Ramos (cell line): ENCODE measurements around the gene IL36G.
"Not testable (repeated sequence)": the region's sequence is repeated elsewhere in the genome, so short reads cannot be mapped to it uniquely, and the experiment has no call there.

Source experiments
- in situ Hi-C: fragments of 300-500 bp; cut with MboI; formaldehyde crosslinking; loops from one replicate; pipeline ENCODE4 v1.14.3; 2022; ENCODE audit warnings: low sequenced_read_pairs; ENCODE audit not compliant: unreplicated experiment

The IL36G gene

DNA sequence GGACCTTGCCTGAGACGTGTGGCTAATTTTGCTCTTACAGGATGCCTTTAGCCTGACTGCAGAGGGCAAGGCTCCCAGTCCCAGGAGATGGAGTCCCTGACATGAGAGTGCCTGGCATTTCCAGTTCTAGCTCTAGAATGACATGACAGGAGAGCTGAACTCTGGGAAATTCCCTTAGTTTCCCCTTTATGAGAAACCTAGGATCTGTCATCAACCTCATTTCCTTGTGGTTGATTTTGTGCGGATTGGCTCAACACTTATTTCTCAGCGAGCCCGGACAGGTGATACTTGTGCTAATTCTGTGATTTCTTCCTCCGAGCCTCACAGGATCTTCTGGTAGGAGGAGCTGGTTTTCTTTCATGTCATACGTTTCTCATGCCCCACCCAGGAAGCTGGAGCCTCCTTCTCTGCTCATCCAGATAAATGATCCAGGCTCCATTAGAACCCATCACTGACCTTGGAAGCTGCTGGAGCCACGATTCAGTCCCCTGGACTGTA is at the start of gene IL36G:
IL36G (plus strand) TSS at position 448 of the 498 bp plus-strand sequence. CDS start 633 bp downstream, outside the sequence.
- in situ Hi-C loops = no loop called here

DNA sequence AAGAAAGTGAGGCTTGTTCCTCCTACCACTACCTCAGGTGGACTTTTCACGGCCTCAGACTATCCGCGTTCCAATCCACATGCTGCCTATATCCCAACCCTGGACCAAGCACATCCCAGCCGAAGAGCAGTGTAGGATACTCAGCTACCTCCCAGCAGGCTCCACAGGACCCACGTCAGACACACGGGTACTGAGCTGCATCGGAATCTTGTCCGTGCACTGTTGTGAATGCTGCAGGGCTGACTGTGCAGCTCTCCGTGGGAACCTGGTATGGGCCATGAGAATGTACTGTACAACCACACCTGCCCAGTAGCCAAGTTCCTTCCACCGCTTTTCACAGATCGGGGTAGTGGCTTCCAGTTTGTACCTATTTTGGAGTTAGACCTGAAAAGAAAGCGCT is 44.5 kb upstream of the IL36G start:
- in situ Hi-C loops = no loop called here

DNA sequence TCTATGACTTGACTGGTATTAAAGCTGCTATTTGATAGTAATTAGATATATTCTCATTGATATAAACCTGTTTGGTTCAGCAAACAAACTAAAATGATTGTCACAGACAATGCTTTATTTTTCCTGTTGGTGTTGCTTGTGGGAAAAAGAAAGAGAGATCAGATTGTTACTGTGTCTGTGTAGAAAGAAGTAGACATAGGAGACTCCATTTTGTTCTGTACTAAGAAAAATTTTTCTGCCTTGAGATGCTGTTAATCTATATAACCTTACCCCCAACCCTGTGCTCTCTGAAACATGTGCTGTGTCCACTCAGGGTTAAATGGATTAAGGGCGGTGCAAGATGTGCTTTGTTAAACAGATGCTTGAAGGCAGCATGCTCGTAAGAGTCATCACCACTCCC is 43.7 kb upstream of the IL36G start:
- in situ Hi-C loops = not testable (repeated sequence)

DNA sequence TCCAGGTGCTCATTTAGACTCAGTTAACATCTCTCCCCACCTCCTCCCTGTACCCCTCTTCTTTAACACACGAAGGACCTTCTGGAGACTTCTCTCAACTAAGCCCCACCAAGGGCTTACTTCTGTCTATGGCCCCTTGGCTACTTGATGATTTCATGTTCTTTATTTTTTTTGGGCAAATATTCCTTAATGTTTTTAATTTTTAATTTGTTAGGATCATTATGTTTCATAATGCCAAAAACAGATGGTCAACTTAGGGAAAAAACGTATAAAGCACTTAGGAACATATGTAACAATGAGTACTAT is 40.9 kb upstream of the IL36G start:
- in situ Hi-C loops = no loop called here

DNA sequence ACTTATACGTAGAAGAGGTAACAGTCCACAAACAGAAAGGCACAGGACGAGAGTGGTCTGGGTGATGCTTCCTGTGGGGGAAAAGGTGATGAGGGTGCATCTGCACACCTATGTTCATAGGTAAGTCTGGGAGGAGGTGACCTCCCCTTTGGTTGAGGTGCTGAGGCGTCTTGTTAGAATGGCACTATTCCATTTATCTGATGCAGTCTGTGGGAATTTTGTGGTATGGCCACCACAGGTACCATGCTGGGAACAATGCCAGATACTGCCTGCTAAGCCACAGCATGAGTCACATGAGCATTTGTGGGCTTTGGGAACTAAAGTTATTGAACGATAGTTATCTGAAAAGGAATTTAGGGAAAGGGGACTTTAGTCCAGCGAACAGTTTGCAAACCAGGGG is 38.9 kb upstream of the IL36G start:
- in situ Hi-C loops = no loop called here

DNA sequence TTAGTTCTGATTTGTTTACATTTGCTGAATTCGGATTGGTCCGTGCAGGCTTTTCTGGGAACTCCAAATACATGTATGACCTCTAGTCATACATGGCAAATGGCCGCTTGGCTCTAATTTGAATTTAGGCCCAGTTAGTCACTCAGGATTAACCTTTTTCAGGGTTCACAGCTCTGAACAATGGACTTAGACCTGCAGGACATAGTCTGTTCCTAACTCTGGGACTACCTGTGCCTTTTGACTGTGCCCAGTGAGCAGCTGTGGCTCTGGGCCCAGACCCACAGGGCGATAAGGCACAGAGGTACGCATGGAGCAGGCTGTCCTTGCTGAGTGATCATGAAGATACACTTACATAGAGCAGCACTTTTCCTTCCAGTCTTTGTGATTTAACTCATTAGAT is 38.4 kb upstream of the IL36G start:
- in situ Hi-C loops = no loop called here

DNA sequence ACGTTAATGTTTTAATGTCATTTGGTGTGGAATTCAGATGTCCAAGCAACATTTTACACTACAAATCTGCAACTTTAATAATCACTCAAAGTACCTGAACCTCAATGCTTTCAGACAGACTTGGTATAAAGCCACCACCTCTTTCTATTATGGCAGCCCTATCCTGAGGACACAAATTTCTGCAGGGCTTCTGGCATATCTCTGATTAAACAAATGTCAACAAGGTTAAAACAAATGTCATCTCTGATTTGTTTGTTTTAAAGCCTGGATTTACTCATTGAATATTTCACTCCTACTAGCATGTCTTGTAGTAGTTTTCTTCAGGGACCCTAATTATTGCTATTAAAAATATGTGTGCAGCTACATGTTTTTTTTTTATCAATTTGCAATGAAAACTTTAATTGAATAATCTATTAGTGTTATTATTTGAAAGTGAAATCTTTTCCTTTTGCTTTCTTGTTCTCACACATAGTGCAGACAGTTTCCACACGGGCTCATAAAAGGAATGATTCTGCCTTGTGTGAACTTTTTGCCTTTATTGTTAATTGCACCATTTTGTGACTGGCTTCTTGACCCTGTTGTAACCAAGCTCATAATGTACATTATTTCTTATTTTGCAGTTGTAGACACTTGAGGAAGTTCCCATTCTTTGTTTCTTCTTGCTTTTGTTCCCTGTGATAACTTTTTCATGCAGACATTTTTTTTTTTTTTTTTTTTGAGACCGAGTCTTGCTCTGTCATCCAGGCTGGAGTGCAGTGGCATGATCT is 36.8 kb upstream of the IL36G start:
- in situ Hi-C loops = no loop called here

DNA sequence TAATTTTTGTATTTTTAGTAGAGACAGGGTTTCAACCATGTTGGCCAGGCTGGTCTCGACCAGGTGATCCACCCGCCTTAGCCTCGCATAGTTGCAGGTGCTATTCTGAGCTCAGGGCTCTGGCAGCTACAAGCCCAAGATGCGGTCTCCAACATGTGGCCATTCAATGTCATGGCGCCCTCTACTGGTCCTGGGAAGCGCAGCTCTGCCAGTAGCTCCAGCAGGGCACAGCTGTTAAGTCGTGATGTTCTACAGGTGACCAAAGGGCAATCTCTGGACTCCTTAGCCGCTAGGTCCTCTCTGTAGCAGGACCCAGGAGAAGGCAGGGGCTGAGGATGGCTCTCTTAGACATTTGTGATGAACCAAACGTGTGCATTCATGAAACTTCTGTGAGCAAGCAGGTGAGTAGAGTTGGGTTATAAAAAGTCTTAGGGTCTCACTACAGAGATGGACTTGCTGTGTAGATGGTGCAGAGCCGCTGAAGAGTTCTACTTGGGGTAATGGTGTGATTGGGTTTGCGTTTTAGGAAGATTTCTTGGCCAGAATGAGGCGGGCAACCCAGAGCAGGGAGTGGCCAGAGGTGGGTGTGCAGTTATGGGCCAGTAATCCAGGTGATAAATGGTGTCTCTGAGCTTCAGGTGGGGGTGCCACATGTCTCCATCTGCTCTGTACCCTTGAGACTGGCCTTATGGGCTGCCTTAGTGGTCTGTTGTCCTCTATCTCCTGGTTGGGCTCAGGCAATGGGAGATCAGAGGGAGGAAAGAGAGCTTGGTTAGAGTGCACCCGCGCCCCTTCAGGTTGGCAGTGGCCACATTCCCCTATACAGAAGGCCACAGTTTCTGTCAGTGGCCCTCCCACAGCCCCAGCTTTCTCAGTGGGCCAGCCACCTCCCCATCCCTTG is 35.8 kb upstream of the IL36G start:
- in situ Hi-C loops = no loop called here

DNA sequence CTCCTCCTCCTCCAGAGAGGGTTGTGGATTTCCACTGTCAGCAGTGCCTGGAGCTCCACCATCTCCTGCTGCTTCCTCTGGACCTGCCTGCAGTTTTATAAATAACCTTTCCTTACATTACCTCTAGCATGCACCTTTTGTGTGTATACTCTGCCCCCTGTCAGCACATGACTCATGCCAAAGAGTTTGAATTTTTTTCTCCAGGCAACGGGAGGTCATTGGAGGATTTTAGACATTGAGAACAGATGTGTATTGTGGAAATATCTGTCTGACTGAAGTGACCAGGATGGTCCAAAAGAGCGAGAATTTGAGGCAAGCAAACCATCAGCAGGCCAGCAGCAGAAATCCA is 35.2 kb upstream of the IL36G start:
- in situ Hi-C loops = no loop called here

DNA sequence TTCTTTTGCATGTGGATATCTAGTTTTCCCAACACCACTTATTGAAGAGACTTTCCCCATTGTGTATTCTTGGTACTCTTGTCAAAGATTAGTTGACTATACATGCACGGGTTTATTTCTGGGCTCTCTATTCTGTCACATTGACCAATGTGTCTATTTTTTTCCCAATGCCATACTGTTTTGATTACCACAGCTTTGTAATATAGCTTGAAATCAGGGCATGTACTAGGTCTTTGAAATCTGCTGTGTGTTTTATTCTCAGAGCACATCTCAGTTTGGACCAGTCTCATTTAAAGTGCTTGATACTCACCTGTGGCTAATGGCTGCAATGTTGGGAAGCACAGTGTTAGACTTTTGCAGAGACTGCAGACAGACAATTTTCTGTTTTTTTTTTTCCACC is 32.8 kb upstream of the IL36G start:
- in situ Hi-C loops = no loop called here

DNA sequence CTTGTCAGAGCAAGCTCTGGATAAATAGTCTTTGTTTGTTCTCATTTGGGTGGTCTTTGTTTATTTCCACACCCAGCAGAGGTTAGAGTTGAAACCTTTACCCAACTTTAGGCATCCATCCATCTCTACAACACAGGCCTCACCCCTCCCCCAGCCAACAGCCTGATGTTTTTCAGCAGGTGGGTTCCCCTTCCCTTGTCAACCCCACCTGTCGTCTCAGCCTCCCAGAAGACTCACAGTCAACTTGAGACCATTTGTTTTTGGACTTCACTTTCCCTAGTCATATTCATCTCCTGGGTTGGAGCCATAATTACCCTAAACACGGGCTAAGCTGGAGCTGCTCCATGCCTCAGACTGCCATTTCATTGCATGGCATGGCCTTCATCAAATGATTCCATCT is 31.7 kb upstream of the IL36G start:
- in situ Hi-C loops = no loop called here

DNA sequence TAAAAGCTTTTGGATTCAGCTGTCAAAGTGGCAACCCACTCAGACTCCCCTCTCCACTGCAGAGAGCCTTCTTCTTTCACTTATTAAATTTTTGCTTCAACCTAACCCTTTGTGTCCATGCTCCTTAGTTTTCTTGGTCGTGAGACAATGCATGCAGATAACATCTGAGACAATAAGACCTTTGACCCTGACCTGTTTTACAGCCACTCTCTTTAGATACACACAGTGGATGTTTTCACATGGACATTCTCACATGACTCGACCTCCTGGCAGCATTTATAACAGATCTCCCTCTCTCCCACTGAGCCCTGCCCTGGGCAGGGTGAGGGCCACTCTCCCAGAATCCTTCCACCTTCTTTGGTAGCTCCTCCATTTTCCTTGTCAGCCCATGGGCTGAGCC is 30.4 kb upstream of the IL36G start:
- in situ Hi-C loops = no loop called here

DNA sequence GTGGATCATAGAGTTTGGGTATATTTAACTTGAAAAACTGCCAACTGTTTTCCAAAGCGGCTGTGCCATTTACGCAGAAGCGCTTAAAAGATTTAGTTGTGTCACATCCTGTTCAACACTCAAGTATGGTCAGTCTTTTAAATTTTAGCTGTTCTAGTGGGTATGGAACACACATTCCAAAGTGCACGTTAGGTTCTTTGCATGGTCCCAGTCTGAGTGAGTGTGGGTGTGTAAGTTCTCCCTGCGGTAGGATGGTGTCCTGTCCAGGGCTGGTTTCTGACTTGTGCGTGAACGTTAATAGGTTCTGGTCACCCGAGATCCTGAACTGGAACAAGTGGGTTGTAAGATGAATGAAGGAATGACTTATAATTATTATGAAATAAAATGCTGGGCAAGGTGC is 28.4 kb upstream of the IL36G start:
- in situ Hi-C loops = no loop called here

DNA sequence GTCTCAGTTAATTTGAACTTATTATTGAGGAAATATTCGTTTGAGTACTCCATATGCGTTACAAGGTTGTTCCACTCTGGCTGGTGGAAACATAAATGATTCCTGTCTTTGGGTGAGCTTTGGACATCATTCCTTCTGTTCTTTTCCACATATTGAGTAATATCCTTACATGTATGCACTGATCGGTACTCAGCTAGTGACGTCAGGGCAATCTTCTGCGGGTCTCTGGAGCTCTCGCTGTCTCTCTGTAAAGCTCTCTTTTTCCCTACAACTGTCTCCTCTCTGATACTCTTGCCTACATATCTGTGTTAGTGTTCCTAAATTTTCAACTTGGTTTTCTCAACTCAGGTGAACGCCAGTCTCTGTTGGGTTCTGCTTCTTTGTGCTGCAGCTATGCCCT is 23.4 kb upstream of the IL36G start:
- in situ Hi-C loops = loop anchor here (10.0 kb wide), 1 partner anchor 220 kb away; no protein-coding TSS in a partner anchor

DNA sequence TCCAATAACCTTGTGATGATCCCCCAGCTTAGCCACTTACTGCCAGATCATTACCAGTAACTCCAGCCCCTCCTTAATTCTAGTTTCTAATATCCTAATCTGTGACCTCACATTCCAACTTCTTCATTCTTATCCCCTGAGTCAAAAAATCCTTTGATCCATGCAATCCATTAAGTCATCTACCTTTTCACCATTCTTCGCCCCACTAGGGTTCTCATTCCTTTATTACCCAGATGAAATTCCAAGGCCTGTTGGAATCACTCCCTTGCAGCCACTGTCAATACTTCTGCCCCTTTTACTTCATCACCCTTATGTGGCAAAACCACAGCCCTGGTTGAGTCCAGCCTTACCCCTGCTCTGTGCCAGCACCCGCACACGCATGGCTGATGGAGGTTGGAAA is 20.3 kb upstream of the IL36G start:
- in situ Hi-C loops = loop anchor here (10.0 kb wide), 1 partner anchor 223 kb away; no protein-coding TSS in a partner anchor

DNA sequence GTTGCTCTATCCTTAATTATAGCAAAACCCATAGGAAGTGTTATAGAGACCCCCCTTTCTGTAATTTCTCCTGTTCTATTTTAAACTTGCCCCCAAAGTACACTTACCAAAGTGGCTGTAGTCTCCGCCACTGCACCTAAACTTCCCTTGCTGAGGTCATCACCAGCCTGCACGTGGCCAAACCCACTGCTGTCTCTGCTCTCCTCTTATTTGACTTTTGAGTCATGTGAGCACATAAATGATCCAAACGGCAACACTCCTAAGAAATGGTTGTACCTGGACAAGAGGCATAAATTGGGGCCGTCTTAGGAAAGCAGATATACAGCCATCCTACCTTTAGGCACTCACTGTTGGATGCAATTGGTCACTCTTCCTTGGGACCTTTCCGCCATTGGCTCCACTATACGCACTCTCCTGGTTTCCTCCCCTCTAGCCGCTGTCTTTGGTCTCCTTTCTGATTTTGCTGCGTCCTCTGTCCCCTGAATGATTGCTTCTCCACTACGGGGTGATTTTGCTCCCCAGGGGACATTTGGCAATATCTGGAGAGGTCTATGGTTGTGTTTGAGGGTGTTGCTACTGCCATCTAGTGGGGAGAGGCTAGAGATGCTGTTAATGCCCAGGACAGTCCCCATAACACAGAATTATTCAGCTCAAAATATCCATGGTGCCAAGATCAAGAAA is 19.2 kb upstream of the IL36G start:
- in situ Hi-C loops = loop anchor here (10.0 kb wide), 1 partner anchor 224 kb away; no protein-coding TSS in a partner anchor

DNA sequence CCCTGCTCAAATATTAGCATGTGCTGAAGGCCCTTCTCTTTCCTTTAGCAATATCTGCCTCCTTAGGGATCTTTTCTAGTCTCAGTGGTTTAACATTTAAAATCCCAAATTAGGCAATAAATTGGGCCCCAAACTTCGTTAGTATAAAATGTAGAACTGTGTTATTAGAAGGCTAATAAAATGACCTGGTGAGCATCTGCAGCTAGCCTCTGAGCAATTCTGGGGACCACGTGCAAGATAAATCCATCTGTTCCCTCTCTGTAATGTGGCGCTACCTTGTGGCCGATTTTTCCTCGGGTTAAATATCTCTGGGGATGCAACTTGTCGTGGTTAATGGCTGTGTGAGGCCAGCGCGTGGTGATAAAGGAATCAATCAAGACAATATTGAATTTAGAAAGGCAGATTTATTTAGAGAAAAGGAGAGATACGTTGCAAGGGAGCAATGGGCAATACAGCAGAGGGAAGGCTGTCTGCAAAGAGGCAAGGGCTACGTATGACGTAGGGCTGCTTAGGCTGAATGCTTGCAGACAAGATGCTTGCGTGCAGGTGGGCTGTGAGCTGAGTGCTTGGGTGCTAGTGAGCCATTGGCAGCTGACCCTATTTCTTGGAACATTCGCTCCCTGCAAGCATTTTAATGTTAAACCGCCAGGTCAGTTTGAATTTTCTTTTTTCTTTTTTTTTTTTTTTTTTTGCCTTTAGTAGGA is 18.5 kb upstream of the IL36G start:
- in situ Hi-C loops = loop anchor here (10.0 kb wide), 1 partner anchor 224 kb away; no protein-coding TSS in a partner anchor

DNA sequence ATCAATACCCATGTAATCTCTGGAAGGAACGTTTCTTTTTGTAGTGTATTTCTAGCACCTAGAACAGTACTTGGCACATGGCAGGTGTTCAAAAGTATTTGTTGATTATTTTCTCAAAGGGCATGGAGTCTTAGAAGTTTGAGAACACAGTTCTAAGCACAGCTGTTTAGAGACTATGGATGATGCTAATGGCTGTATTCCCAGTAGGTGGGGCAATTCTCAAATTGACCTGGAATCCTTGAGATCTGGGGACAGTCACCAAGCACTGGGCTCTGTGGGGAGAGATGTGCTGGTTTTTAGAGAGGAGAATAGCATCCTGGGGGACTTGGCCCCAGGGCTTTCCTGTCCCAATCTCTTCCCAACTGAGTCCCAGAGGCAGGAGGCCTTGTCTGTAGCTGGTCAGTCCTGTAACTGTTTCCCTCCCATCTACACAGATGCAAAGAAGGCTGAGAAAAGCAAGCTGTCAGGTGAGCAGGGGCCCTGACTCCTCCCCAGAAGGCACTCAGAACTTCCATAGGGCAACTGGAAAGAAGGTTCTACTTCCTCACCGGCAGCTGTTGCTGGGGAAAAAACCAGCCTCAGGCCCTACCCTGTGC is 17.5 kb upstream of the IL36G start:
- in situ Hi-C loops = no loop called here

DNA sequence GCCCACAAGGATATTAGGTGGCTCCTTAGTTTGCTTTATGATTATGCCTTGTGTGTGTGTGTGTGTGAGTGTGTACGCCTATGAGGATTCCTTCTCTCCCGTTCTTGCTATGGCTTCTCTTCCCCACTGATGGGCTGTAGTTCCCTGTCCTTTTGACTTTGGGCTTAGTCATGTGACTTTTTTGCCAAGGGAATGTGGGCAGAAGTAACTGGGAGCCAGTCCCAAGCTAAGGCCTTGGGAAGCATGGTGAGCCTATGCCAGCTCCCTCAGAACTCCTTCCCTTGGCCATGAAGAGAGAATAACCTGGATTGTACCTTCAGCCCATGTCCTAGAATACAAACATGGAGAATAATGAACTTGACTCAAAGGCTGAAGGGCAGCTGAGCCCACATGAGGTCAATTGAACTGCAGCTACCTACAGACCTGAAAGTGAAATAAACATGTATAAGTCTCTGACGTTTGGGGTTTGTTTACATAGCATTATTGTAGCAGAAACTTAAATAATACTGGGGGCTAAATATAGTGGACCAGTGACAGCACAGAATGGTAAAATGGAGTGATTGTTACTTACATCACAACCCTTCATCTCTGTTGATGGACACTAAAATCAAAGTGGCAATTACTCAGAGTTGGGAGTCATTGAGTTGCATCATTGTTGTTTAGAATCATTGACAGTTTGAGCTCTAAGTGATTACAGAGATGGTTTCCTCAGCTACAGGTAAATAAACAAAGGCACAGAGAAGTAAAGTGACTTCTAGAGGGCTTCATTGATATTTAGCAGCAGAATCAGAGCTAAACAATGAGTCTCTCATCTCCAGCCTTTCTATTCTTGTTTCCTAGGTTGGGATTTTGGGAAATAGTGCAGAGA is 15.3 kb upstream of the IL36G start:
- in situ Hi-C loops = no loop called here
